ENCODE measurements around the gene ABI2. TPM values are rescaled to one million over a fixed set of nuclear protein-coding genes. Genes with fewer than 3 reads are reported as not detected.

Gene ABI2
- total RNA-seq, 1 donor from 2014 or later: 111 TPM

- TF ChIP-seq CTCF (IDR thresholded peaks at IDR 0.05; ENCODE audit: unreplicated experiment): no peak
- H3K4me1 Mint-ChIP-seq (ENCODE audit: low read depth): peaks cover 8% of the 10 kb centered on the region
- no peak overlapping the region for H3K4me3 Mint-ChIP-seq (ENCODE audit: low read depth)
- peaks cover 18% of the 10 kb centered on the region for H3K36me3 Mint-ChIP-seq (ENCODE audit: insufficient read depth)
- DNase-seq (ENCODE audit: low spot score, unreplicated experiment): no peak
- H3K27ac Mint-ChIP-seq: no peak overlapping the region
- no peaks in the 10 kb centered on the region for H3K9me3 Mint-ChIP-seq (ENCODE audit: low read depth)
- no peaks in the 10 kb centered on the region for H3K27me3 Mint-ChIP-seq
These were observed 16.5 kb downstream of the ABI2 start for GRCh38 chr2:203344667-203345066.

- H3K27me3 Mint-ChIP-seq: no peaks in the 10 kb centered on the region
- peaks cover 8% of the 10 kb centered on the region for H3K4me1 Mint-ChIP-seq (ENCODE audit: low read depth)
- peaks cover 22% of the 10 kb centered on the region for H3K36me3 Mint-ChIP-seq (ENCODE audit: insufficient read depth)
- no peak for DNase-seq (ENCODE audit: low spot score, unreplicated experiment)
- no peak overlapping the region for H3K4me3 Mint-ChIP-seq (ENCODE audit: low read depth)
- H3K9me3 Mint-ChIP-seq (ENCODE audit: low read depth): no peaks in the 10 kb centered on the region
- H3K27ac Mint-ChIP-seq: no peak overlapping the region
- TF ChIP-seq CTCF (IDR thresholded peaks at IDR 0.05; ENCODE audit: unreplicated experiment): no peak
These were observed 18.4 kb downstream of the ABI2 start for GRCh38 chr2:203346612-203347011.

GRCh38 chr2:203347375-203347774, 19.2 kb downstream of the ABI2 start:
- Mint-ChIP-seq H3K4me3 (ENCODE audit: low read depth) (no peak overlapping the region), H3K36me3 (ENCODE audit: insufficient read depth) (peaks cover 22% of the 10 kb centered on the region), H3K27me3 (no peaks in the 10 kb centered on the region), H3K27ac (no peak overlapping the region), H3K4me1 (ENCODE audit: low read depth) (peaks cover 9% of the 10 kb centered on the region), H3K9me3 (ENCODE audit: low read depth) (no peaks in the 10 kb centered on the region)
- TF ChIP-seq CTCF (IDR thresholded peaks at IDR 0.05; ENCODE audit: unreplicated experiment): no peak
- no peak for DNase-seq (ENCODE audit: low spot score, unreplicated experiment)

- Mint-ChIP-seq H3K27me3 (no peaks in the 10 kb centered on the region), H3K9me3 (ENCODE audit: low read depth) (no peaks in the 10 kb centered on the region), H3K4me3 (ENCODE audit: low read depth) (no peak overlapping the region), H3K36me3 (ENCODE audit: insufficient read depth) (peaks cover 11% of the 10 kb centered on the region), H3K4me1 (ENCODE audit: low read depth) (peaks cover 3% of the 10 kb centered on the region), H3K27ac (no peak overlapping the region)
- TF ChIP-seq CTCF (IDR thresholded peaks at IDR 0.05; ENCODE audit: unreplicated experiment): no peak
- DNase-seq (ENCODE audit: low spot score, unreplicated experiment): no peak
These were observed 24.5 kb downstream of the ABI2 start for GRCh38 chr2:203352604-203353255.

GRCh38 chr2:203354966-203355365, 26.8 kb downstream of the ABI2 start:
- Mint-ChIP-seq H3K27me3 (no peaks in the 10 kb centered on the region), H3K4me3 (ENCODE audit: low read depth) (no peak overlapping the region), H3K27ac (no peak overlapping the region), H3K4me1 (ENCODE audit: low read depth) (peaks cover 5% of the 10 kb centered on the region), H3K9me3 (ENCODE audit: low read depth) (peaks cover 4% of the 10 kb centered on the region), H3K36me3 (ENCODE audit: insufficient read depth) (peaks cover 24% of the 10 kb centered on the region)
- no peak for DNase-seq (ENCODE audit: low spot score, unreplicated experiment)
- no peak for TF ChIP-seq CTCF (IDR thresholded peaks at IDR 0.05; ENCODE audit: unreplicated experiment)

All from progenitor cell of endocrine pancreas (in vitro differentiated cells).